ENCODE results near the gene ATP13A5.

Gene ATP13A5

GRCh38 chr3:193347521-193348501, 30.7 kb downstream of the ATP13A5 start:
- DNase-seq (ENCODE audit: low read depth), result no peak

GRCh38 chr3:193346259-193346658, 32.3 kb downstream of the ATP13A5 start:
- DNase-seq (ENCODE audit: low read depth), result no peak

GRCh38 chr3:193345431-193345830, 33.1 kb downstream of the ATP13A5 start:
- no peak for DNase-seq (ENCODE audit: low read depth)

- DNase-seq (ENCODE audit: low read depth), result no peak
These were observed 34.1 kb downstream of the ATP13A5 start for GRCh38 chr3:193344486-193344885.

- no peak for DNase-seq (ENCODE audit: low read depth)
These were observed 34.8 kb downstream of the ATP13A5 start for GRCh38 chr3:193343726-193344222.

GRCh38 chr3:193342551-193342950, 36.0 kb downstream of the ATP13A5 start:
- no peak for DNase-seq (ENCODE audit: low read depth)

- no peak for DNase-seq (ENCODE audit: low read depth)
These were observed 43.5 kb downstream of the ATP13A5 start for GRCh38 chr3:193335031-193335430.

- DNase-seq (ENCODE audit: low read depth), result no peak
These were observed 45.3 kb downstream of the ATP13A5 start for GRCh38 chr3:193333229-193333628.

GRCh38 chr3:193330555-193331204, 47.9 kb downstream of the ATP13A5 start:
- no peak for DNase-seq (ENCODE audit: low read depth)

- DNase-seq (ENCODE audit: low read depth), result no peak
These were observed 60.8 kb downstream of the ATP13A5 start for GRCh38 chr3:193317682-193318300.

GRCh38 chr3:193314161-193314560, 64.4 kb downstream of the ATP13A5 start:
- no peak for DNase-seq (ENCODE audit: low read depth)

GRCh38 chr3:193313061-193313958, 65.2 kb downstream of the ATP13A5 start:
- no peak for DNase-seq (ENCODE audit: low read depth)

GRCh38 chr3:193310914-193311723, 67.4 kb downstream of the ATP13A5 start:
- no peak for DNase-seq (ENCODE audit: low read depth)

GRCh38 chr3:193305356-193305755, 73.2 kb downstream of the ATP13A5 start:
- DNase-seq (ENCODE audit: low read depth), result no peak

- DNase-seq (ENCODE audit: low read depth), result no peak
These were observed 77.1 kb downstream of the ATP13A5 start for GRCh38 chr3:193301433-193301832.

- peak; percentile 31 for DNase-seq (ENCODE audit: low read depth)
These were observed 81.1 kb downstream of the ATP13A5 start for GRCh38 chr3:193297421-193297820.

GRCh38 chr3:193295985-193296384, 82.6 kb downstream of the ATP13A5 start:
- no peak for DNase-seq (ENCODE audit: low read depth)

- no peak for DNase-seq (ENCODE audit: low read depth)
These were observed 86.2 kb downstream of the ATP13A5 start for GRCh38 chr3:193292386-193292785.

- no peak for DNase-seq (ENCODE audit: low read depth)
These were observed 107.3 kb downstream of the ATP13A5 start for GRCh38 chr3:193271101-193271840.

- DNase-seq (ENCODE audit: low read depth), result no peak
These were observed 108.1 kb downstream of the ATP13A5 start for GRCh38 chr3:193270451-193270850.

Data from non-pigmented ciliary epithelial cell (primary cell).